Liver (tissue), 9 donors: ENCODE data around the gene NDUFA8. TPM values are rescaled to one million over a fixed set of nuclear protein-coding genes. Genes with fewer than 3 reads are reported as not detected.

ENCODE experiments used
- DNase-seq: peaks from one replicate; pipeline ENCODE4 v3.0.0-alpha.2; 2017; ENCODE audit warnings: low spot score
- H3K27ac ChIP-seq, 2 donors: one replicate each; pipeline ENCODE4 v1.7.0; 2013; ENCODE audit warnings: inconsistent platforms in 2 of 2, low read length in 2 of 2, control low read depth in 1 of 2, low read depth in 1 of 2, mild to moderate bottlenecking in 1 of 2
- H3K27me3 ChIP-seq, 4 donors: one replicate each; pipeline versions ENCODE4 v1.6.1 to v1.7.0; 2013; ENCODE audit warnings: low read length in 3 of 4, inconsistent platforms in 1 of 4, mild to moderate bottlenecking in 1 of 4, moderate library complexity in 1 of 4; ENCODE audit not compliant: control insufficient read depth in 4 of 4, insufficient read depth in 4 of 4
- H3K36me3 ChIP-seq, 4 donors: one replicate each; pipeline versions ENCODE4 v1.6.1 to v1.7.0; 2013; ENCODE audit warnings: low read length in 3 of 4, mild to moderate bottlenecking in 3 of 4, low read depth in 1 of 4, moderate library complexity in 1 of 4; ENCODE audit not compliant: control insufficient read depth in 4 of 4, insufficient read depth in 3 of 4
- H3K4me1 ChIP-seq, 4 donors: one replicate each; pipeline versions ENCODE4 v1.6.1 to v1.7.0; 2013; ENCODE audit warnings: low read length in 3 of 4, mild to moderate bottlenecking in 3 of 4, moderate library complexity in 1 of 4; ENCODE audit not compliant: control insufficient read depth in 4 of 4, insufficient read depth in 4 of 4
- H3K4me3 ChIP-seq, 3 donors: one replicate each; pipeline versions ENCODE4 v1.6.1 to v1.7.0; 2013; ENCODE audit warnings: low read length in 3 of 3, control low read depth in 1 of 3, low read depth in 1 of 3, mild to moderate bottlenecking in 1 of 3
- H3K9ac ChIP-seq, 2 donors: one replicate each; pipeline ENCODE4 v1.7.0; 2013; ENCODE audit warnings: low read length in 2 of 2, mild to moderate bottlenecking in 2 of 2, moderate library complexity in 2 of 2, control low read depth in 1 of 2, low read depth in 1 of 2
- H3K9me3 ChIP-seq, 4 donors: one replicate each; pipeline versions ENCODE4 v1.6.1 to v1.7.0; 2013; ENCODE audit warnings: low read length in 3 of 4; ENCODE audit not compliant: control insufficient read depth in 4 of 4
- EGR1 ChIP-seq, 2 donors: IDR thresholded peaks; 2 replicates each; pipeline ENCODE4 v1.6.1; 2016 to 2018; ENCODE audit warnings: antibody characterized with exemption in 2 of 2, low read depth in 2 of 2
- FOXA1 ChIP-seq: IDR thresholded peaks from 2 replicates; pipeline ENCODE4 v1.6.1; 2016; ENCODE audit warnings: antibody characterized with exemption
- HNF4A ChIP-seq, 2 donors: conservative IDR thresholded peaks; 2 replicates each; pipeline ENCODE4 v1.6.1; 2016; ENCODE audit warnings: antibody characterized with exemption in 2 of 2, mild to moderate bottlenecking in 2 of 2
- HNF4G ChIP-seq: IDR thresholded peaks from 2 replicates; pipeline ENCODE4 v1.6.1; 2016; ENCODE audit warnings: antibody characterized with exemption
- JUND ChIP-seq, 2 donors: IDR thresholded peaks; 2 replicates each; pipeline ENCODE4 v1.6.1; 2016; ENCODE audit warnings: antibody characterized with exemption in 2 of 2
- NR2F2 ChIP-seq: IDR thresholded peaks from 2 replicates; pipeline ENCODE4 v1.6.1; 2016; ENCODE audit warnings: antibody characterized with exemption
- RAD21 ChIP-seq, 2 donors: IDR thresholded peaks; 2 replicates each; pipeline ENCODE4 v1.6.1; 2016; ENCODE audit warnings: antibody characterized with exemption in 2 of 2, mild to moderate bottlenecking in 2 of 2
- REST ChIP-seq: IDR thresholded peaks from 2 replicates; pipeline ENCODE4 v1.6.1; 2016; ENCODE audit warnings: antibody characterized with exemption, mild to moderate bottlenecking
- RXRA ChIP-seq, 2 donors: IDR thresholded peaks; 2 replicates each; pipeline ENCODE4 v1.6.1; 2017 to 2018; ENCODE audit warnings: antibody characterized with exemption in 2 of 2, mild to moderate bottlenecking in 1 of 2
- YY1 ChIP-seq: IDR thresholded peaks from 2 replicates; pipeline ENCODE4 v1.6.1; 2016; ENCODE audit warnings: antibody characterized with exemption, mild to moderate bottlenecking
- ZBTB33 ChIP-seq: IDR thresholded peaks from 2 replicates; pipeline ENCODE4 v1.6.1; 2016; ENCODE audit warnings: antibody characterized with exemption
- WGBS: extraction: QIAGEN DNeasy Blood & Tissue Kit; methylation state at CpG from one replicate; pipeline ENCODE4 v1.1.7; 2013; 5-methylcytosine and 5-hydroxymethylcytosine counted together
- polyA plus RNA-seq, 2 donors: library from polyadenylated mRNA; stranded (reverse) in 1 of 2; unstranded in 1 of 2; fragments of 200-250 nt in 1 of 2; fragments of >200 nt in 1 of 2; fragmentation: Nextera tagmentation in 1 of 2; extraction: Ambion mirVana in 1 of 2; gene quantifications; one replicate each; pipeline versions ENCODE4 v1.2.1 to v1.2.3, GENCODE V29; 2013 to 2015
- total RNA-seq, 2 donors: library from RNA; depleted of rRNA; stranded (reverse); fragments of >200 nt; gene quantifications; one replicate each; pipeline ENCODE4 v1.2.3, GENCODE V29; 2014
- TF ChIP-seq, protein P1 (sequence below): IDR thresholded peaks from 2 replicates; pipeline ENCODE4 v1.6.1; 2016; ENCODE audit warnings: antibody characterized with exemption
- TF ChIP-seq, protein P2 (sequence below): fragments of 150-350 bp; IDR thresholded peaks from 2 replicates; pipeline ENCODE4 v1.5.1; 2017; ENCODE audit warnings: improper control_type of control experiment, low read depth, low read length; ENCODE audit not compliant: missing input control
- donor health status: healthy.
- donor health status: healthy.
- donor health status: healthy.
- donor health status: healthy.
- donor health status: healthy.

NDUFA8 gene
- total and polyA plus RNA-seq, 4 donors, result 24.9 to 51.9 (median 38.8) TPM

DNA sequence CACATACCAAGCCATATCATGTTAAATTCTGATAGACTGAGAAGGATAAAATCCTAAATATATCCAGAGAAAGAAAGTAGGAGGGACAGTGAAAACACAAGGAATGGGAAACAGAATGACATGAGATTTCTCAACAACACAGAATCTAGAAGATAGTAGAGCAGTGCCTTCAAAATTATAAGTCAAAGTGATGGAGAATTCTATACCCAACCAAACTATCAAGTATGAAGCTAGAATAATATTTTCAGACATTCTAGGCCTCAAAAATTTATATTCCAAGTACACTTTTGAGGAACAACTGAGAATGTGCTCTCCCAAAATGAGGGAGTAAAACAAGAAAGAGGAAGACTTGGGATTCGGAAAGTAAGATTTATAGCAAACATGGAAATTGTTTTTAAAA lies 55.6 kb downstream of the NDUFA8 start:
- H3K9me3 ChIP-seq, result peaks cover 0 to 7% (median 0%) of the 10 kb centered on the region in 4 donors
- DNase-seq, result no peak
- no peak overlapping the region for H3K4me3 ChIP-seq
- 97% methylated on average over 1 of the region's 1 CpG for whole genome bisulfite sequencing
- TF ChIP-seq REST (no peak), NR2F2 (no peak), RXRA (IDR thresholded peaks at IDR 0.05) (no peak), ZBTB33 (no peak), HNF4G (no peak), YY1 (no peak), HNF4A (conservative IDR thresholded peaks at IDR 0.05) (no peak), JUND (IDR thresholded peaks at IDR 0.05) (no peak), RAD21 (IDR thresholded peaks at IDR 0.05) (no peak), FOXA1 (no peak)
- TF ChIP-seq, protein P1, sequence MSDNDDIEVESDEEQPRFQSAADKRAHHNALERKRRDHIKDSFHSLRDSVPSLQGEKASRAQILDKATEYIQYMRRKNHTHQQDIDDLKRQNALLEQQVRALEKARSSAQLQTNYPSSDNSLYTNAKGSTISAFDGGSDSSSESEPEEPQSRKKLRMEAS, result no peak
- TF ChIP-seq, protein P2, sequence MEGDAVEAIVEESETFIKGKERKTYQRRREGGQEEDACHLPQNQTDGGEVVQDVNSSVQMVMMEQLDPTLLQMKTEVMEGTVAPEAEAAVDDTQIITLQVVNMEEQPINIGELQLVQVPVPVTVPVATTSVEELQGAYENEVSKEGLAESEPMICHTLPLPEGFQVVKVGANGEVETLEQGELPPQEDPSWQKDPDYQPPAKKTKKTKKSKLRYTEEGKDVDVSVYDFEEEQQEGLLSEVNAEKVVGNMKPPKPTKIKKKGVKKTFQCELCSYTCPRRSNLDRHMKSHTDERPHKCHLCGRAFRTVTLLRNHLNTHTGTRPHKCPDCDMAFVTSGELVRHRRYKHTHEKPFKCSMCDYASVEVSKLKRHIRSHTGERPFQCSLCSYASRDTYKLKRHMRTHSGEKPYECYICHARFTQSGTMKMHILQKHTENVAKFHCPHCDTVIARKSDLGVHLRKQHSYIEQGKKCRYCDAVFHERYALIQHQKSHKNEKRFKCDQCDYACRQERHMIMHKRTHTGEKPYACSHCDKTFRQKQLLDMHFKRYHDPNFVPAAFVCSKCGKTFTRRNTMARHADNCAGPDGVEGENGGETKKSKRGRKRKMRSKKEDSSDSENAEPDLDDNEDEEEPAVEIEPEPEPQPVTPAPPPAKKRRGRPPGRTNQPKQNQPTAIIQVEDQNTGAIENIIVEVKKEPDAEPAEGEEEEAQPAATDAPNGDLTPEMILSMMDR, result no peak
- peaks cover 0 to 3% (median 0%) of the 10 kb centered on the region in 4 donors for H3K4me1 ChIP-seq
- no peak overlapping the region for H3K9ac ChIP-seq
- no peaks in the 10 kb centered on the region for H3K27me3 ChIP-seq
- H3K36me3 ChIP-seq, result no peaks in the 10 kb centered on the region
- H3K27ac ChIP-seq, result no peak overlapping the region

DNA sequence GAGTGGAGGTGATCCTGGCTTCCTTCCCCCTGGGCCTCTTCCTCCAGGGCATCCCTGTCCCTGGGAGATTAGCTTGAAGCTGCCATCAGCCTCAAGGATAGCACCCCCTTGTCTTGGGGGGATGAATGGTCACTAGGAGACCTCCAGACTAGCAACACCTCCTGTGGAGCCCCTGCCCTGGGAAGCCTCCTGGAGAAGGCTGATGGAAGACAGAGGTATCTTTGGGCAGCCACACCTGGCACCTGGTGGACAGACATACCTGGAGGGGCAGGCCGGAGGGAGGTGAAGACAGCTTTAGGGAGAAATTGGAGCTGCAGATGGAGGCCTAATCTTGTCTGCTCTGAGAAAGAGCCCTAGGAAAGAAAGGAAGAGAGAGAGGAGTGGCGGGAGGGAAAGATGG lies 57.4 kb downstream of the NDUFA8 start:
- Histone ChIP-seq H3K9me3 (peaks cover 0 to 7% (median 0%) of the 10 kb centered on the region in 4 donors), H3K27ac (no peak overlapping the region), H3K4me1 (peaks cover 0 to 3% (median 0%) of the 10 kb centered on the region in 4 donors), H3K4me3 (no peak overlapping the region), H3K27me3 (no peaks in the 10 kb centered on the region), H3K9ac (no peak overlapping the region), H3K36me3 (no peaks in the 10 kb centered on the region)
- TF ChIP-seq ZBTB33 (no peak), FOXA1 (no peak), JUND (IDR thresholded peaks at IDR 0.05) (no peak), EGR1 (IDR thresholded peaks at IDR 0.05; ENCODE audit: low read depth in 2 of 2) (no peak)
- DNase-seq, result no peak
- WGBS, result 96% methylated on average over 2 of the region's 2 CpGs
